HepG2 (cell line): ENCODE results near the gene HIRA. TPM values are rescaled to one million over a fixed set of nuclear protein-coding genes. Genes with fewer than 3 reads are reported as not detected.

Experiments
- ATAC-seq: fragments of 200-7000 bp; cut with Tn5 transposase; 3 replicates; pipeline ENCODE4 v1.9.1; 2020; ENCODE audit warnings: mild to moderate bottlenecking, moderate library complexity
- BruUV-seq: library from RNA; stranded (reverse); fragments of 400-500 nt; replicated peaks from 2 replicates; lab custom pipeline; 2021; lab: Mats Ljungman, UMichigan
- CTCF ChIA-PET: fragments of 300-600 bp; formaldehyde crosslinking; extraction: SDS; loops from one replicate; lab custom pipeline; 2021; ENCODE audit warnings: low total read pairs, inconsistent platforms, low intra/inter-chr PET ratio; lab: Yijun Ruan, JAX
- POLR2A ChIA-PET: fragments of 350-600 bp; sonication (Branson Sonifier 250); formaldehyde crosslinking; loops from one replicate; lab custom pipeline; 2020; ENCODE audit warnings: antibody characterized with exemption, inconsistent platforms; lab: Yijun Ruan, JAX
- DNase-seq: peaks from one replicate; pipeline ENCODE4 v3.0.0-alpha.2; 2015; ENCODE audit warnings: low spot score
- FAIRE-seq: peaks from 3 replicates; lab custom pipeline; 2011; peaks lifted over from hg19 to GRCh38; lab: Jason Lieb, UNC
- H2AFZ ChIP-seq: one replicate; pipeline ENCODE4 v1.6.1; 2011; ENCODE audit warnings: low read length, inconsistent platforms
- H3K27ac ChIP-seq: fragments of 300-600 bp; 3 replicates; pipeline ENCODE4 v1.8.0; 2011; ENCODE audit warnings: mixed run types, mild to moderate bottlenecking, mixed read lengths, low read length, inconsistent platforms; ENCODE audit not compliant: insufficient read depth; ENCODE audit errors: extremely low read length
- H3K27me3 ChIP-seq, 2 experiments: fragments of 200-600 bp in 1 of 2; 2 replicates in 1 of 2; 3 replicates in 1 of 2; pipeline versions ENCODE4 v1.6.0 to v1.8.0; 2011; ENCODE audit warnings: low read length in 2 of 2, mild to moderate bottlenecking in 2 of 2, moderate library complexity in 2 of 2, inconsistent platforms in 1 of 2; ENCODE audit not compliant: insufficient read depth in 2 of 2, control insufficient read depth in 1 of 2
- H3K36me3 ChIP-seq, 2 experiments: fragments of 200-600 bp in 1 of 2; replicated peaks in 1 of 2; 2 replicates in 1 of 2; 3 replicates in 1 of 2; pipeline versions ENCODE4 v1.5.1 to v1.8.0; 2011; ENCODE audit warnings: low read length in 2 of 2, inconsistent platforms in 1 of 2; ENCODE audit not compliant: insufficient read depth in 2 of 2, control insufficient read depth in 1 of 2
- H3K4me1 ChIP-seq: 2 replicates; pipeline ENCODE4 v1.5.1; 2012; ENCODE audit warnings: low read length, inconsistent platforms; ENCODE audit not compliant: insufficient read depth
- H3K4me2 ChIP-seq: 2 replicates; pipeline ENCODE4 v1.6.0; 2011; ENCODE audit warnings: low read depth, low read length, inconsistent platforms
- H3K4me3 ChIP-seq, 3 experiments: fragments of 200-600 bp in 1 of 3; sonication (generic), shearing (Covaris generic) in 1 of 3; replicated peaks in 1 of 3; 2 replicates each; pipeline ENCODE4 v1.5.1; 2011 to 2016; ENCODE audit warnings: low read length in 3 of 3, inconsistent platforms in 2 of 3, low read depth in 2 of 3, mild to moderate bottlenecking in 2 of 3, control low read depth in 1 of 3, mixed read lengths in 1 of 3; ENCODE audit not compliant: insufficient read depth in 1 of 3
- H3K79me2 ChIP-seq: one replicate; pipeline ENCODE4 v1.6.1; 2011; ENCODE audit warnings: low read length, inconsistent platforms; ENCODE audit not compliant: insufficient read depth
- H3K9ac ChIP-seq: 2 replicates; pipeline ENCODE4 v1.6.0; 2011; ENCODE audit warnings: mild to moderate bottlenecking, low read depth, low read length, inconsistent platforms; ENCODE audit not compliant: insufficient read depth
- H3K9me3 ChIP-seq: 2 replicates; pipeline ENCODE4 v1.5.1; 2012; ENCODE audit warnings: mild to moderate bottlenecking, low read length
- H4K20me1 ChIP-seq: 2 replicates; pipeline ENCODE4 v1.6.0; 2011; ENCODE audit warnings: inconsistent platforms, mild to moderate bottlenecking, low read length, moderate library complexity; ENCODE audit not compliant: insufficient read depth
- CCAR2 ChIP-seq: fragments of 200-400 bp; formaldehyde crosslinking; optimal IDR thresholded peaks from 2 replicates; pipeline ENCODE3; 2018; ENCODE audit warnings: low read depth, mild to moderate bottlenecking, low read length, moderate library complexity
- FOXC1 ChIP-seq: sonication (generic); formaldehyde crosslinking; IDR thresholded peaks from 2 replicates; pipeline ENCODE4 v1.8.0; 2022; ENCODE audit warnings: mild to moderate bottlenecking, missing genetic modification reagents, borderline replicate concordance
- RBM22 ChIP-seq: fragments of 200-400 bp; formaldehyde crosslinking; optimal IDR thresholded peaks from 2 replicates; pipeline ENCODE3; 2017; ENCODE audit warnings: mild to moderate bottlenecking, low read length, moderate library complexity
- TCF7L2 ChIP-seq: IDR thresholded peaks from 2 replicates; pipeline ENCODE4 v1.6.1; 2011; ENCODE audit warnings: mild to moderate bottlenecking, low read depth, low read length, moderate library complexity
- ZNF746 ChIP-seq: sonication (generic); formaldehyde crosslinking; IDR thresholded peaks from 2 replicates; pipeline ENCODE4 v1.8.0; 2022; ENCODE audit warnings: mild to moderate bottlenecking, missing genetic modification reagents
- WGBS: methylation state at CpG from one replicate; pipeline ENCODE4 v1.1.6; 2017; ENCODE audit warnings: low lambda C conversion rate; 5-methylcytosine and 5-hydroxymethylcytosine counted together
- in situ Hi-C: cut with HindIII; loops from 2 replicates; pipeline ENCODE4 v1.10.0; 2017; ENCODE audit warnings: low pct_unique_long_range_greater_than_20kb; ENCODE audit not compliant: extremely low pct_ligation_motif_present
- intact Hi-C: fragments of 100-400 bp; cut with micrococcal nuclease; formaldehyde crosslinking; loops from one replicate; pipeline ENCODE4 v1.10.0; 2022; ENCODE audit not compliant: unreplicated experiment
- polyA plus RNA-seq, 8 experiments: library from polyadenylated mRNA; depleted of rRNA in 3 of 8; stranded (reverse) in 7 of 8; unstranded in 1 of 8; fragments of >200 nt; fragmentation: Illumina TruSeq in 4 of 8; extraction: Trizol in 4 of 8; gene quantifications; 2 replicates each; pipeline versions ENCODE4 v1.2.1 to v1.2.3, GENCODE V29; 2011 to 2016; ENCODE audit warnings: low read depth in 4 of 8, missing spikeins in 1 of 8, mixed read lengths in 1 of 8; ENCODE audit not compliant: insufficient read depth in 1 of 8
- total RNA-seq, 5 experiments: library from RNA; depleted of rRNA; stranded (reverse); fragments of >200 nt; fragmentation: Illumina TruSeq; extraction: Trizol; gene quantifications; 2 replicates each; pipeline ENCODE4 v1.2.3, GENCODE V29; 2016; ENCODE audit warnings: low read depth in 1 of 5
- TF ChIP-seq, protein P1 (sequence below): sonication (generic); formaldehyde crosslinking; IDR thresholded peaks from 2 replicates; pipeline ENCODE4 v1.4.0; 2020; ENCODE audit warnings: missing genetic modification reagents, mild to moderate bottlenecking, borderline replicate concordance

HIRA gene
- total and polyA plus RNA-seq, 2 of the 13 experiments (the other 11 are each of a cell fraction or from before 2014, with no cell fraction given) = 21.5 to 29.2 TPM

DNA sequence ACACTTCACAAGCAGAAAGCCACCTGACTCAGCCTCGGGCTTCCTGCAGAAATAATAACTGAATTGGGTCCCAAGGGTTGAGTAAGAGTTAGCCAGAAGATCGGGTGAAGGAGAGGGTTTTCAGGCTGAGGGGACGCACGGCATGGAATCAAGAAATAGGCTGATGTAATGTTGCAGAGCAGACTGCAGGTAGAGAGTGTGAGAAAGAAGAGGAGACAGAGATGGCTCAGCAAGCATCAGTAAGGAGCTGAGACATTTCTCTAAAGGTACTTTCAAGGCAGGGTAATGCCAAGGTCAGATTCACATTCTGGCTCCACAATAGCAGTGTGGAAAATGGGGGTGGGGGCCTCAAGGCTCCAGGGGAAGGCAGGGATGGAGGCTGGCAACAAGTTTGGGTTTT, 18.6 kb downstream of the HIRA start:
- DNase-seq (no peak), ATAC-seq (no peak), FAIRE-seq (no peak)
- TF ChIP-seq RBM22 (peak; percentile 43), ZNF746 (CRISPR knock-in tag) (no peak)
- Histone ChIP-seq H3K4me3 (no peak overlapping the region), H3K79me2 (peaks cover 68% of the 10 kb centered on the region), H3K36me3 (peaks cover 17 to 65% of the 10 kb centered on the region in 2 experiments), H3K9me3 (no peaks in the 10 kb centered on the region), H3K27me3 (no peaks in the 10 kb centered on the region), H3K4me2 (no peak overlapping the region), H3K27ac (no peak overlapping the region), H2AFZ (no peak overlapping the region), H4K20me1 (peaks cover 24% of the 10 kb centered on the region), H3K9ac (no peak overlapping the region), H3K4me1 (no peaks in the 10 kb centered on the region)
- no TSS peak for BruUV-seq
- 69% methylated on average over 4 of the region's 4 CpGs for WGBS
- in situ Hi-C loops = no loop called here
- ChIA-PET CTCF (no interaction called here), POLR2A (interaction anchor here (1.1 kb wide), 1 partner anchor 14 kb away, joined by 3 read pairs; no protein-coding TSS in a partner anchor)
- intact Hi-C loops = no loop called here

DNA sequence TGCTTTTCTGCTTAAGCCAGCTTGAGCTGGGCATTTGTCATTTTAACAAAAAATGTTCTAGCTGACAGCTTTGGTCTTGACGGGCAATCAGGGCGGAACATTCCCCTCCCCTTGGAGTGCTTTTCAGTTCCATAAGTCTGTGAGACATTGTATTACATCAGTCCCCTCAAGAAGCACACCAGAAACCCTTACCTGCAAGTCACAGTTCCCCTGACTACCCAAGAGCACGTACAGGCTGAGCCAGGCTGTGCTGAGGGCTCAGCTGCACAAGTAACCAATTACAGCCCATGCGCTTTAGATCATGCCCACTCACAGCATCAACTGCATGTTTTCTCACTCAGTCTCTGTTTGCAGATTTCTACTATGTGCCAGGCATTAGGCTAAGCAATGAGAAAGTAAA, 19.1 kb downstream of the HIRA start:
- WGBS = 75% methylated on average over 4 of the region's 4 CpGs
- no peaks in the 10 kb centered on the region for H3K27me3 ChIP-seq
- ChIA-PET CTCF (no interaction called here), POLR2A (interaction anchor here (1.1 kb wide), 1 partner anchor 15 kb away, joined by 3 read pairs; no protein-coding TSS in a partner anchor)
- in situ Hi-C loops (no loop called here), intact Hi-C loops (no loop called here)
- no peak for FAIRE-seq
- H3K9ac ChIP-seq = no peak overlapping the region
- no peak overlapping the region for H3K27ac ChIP-seq
- no peaks in the 10 kb centered on the region for H3K4me1 ChIP-seq
- H3K4me2 ChIP-seq = no peak overlapping the region
- no peaks in the 10 kb centered on the region for H3K9me3 ChIP-seq
- H3K36me3 ChIP-seq = peaks cover 21 to 70% of the 10 kb centered on the region in 2 experiments
- TF ChIP-seq FOXC1 (CRISPR knock-in tag) (no peak), CCAR2 (no peak), TCF7L2 (no peak)
- TF ChIP-seq, protein P1, sequence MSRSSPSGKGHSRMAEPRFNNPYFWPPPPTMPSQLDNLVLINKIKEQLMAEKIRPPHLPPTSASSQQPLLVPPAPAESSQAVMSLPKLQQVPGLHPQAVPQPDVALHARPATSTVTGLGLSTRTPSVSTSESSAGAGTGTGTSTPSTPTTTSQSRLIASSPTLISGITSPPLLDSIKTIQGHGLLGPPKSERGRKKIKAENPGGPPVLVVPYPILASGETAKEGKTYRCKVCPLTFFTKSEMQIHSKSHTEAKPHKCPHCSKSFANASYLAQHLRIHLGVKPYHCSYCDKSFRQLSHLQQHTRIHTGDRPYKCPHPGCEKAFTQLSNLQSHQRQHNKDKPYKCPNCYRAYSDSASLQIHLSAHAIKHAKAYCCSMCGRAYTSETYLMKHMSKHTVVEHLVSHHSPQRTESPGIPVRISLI (CRISPR knock-in tag) = no peak
- no TSS peak for BruUV-seq
- H4K20me1 ChIP-seq = peaks cover 20% of the 10 kb centered on the region; the same call in 1 of the 2 replicates
- no peak for DNase-seq
- no peak overlapping the region for H3K4me3 ChIP-seq
- no peak overlapping the region for H2AFZ ChIP-seq
- H3K79me2 ChIP-seq = peaks cover 63% of the 10 kb centered on the region
- ATAC-seq = no peak
